Coronary artery (tissue), 2 donors: ENCODE measurements around the gene AKAP7.

Experiments
- DNase-seq: peaks from one replicate; pipeline ENCODE4 v3.0.0-alpha.2; 2017; ENCODE audit warnings: low spot score
- H3K27ac ChIP-seq, 2 donors: fragments of 200-600 bp; sonication (generic); one replicate each; pipeline ENCODE4 v1.5.1; 2016 to 2019
- H3K4me3 ChIP-seq: fragments of 200-600 bp; sonication (generic); 2 replicates; pipeline ENCODE4 v1.5.1; 2016; ENCODE audit warnings: mild to moderate bottlenecking, moderate library complexity
- TF ChIP-seq, protein P1 (sequence below): fragments of 200-600 bp; sonication (generic); IDR thresholded peaks from one replicate; pipeline ENCODE4 v1.5.1; 2019; ENCODE audit warnings: antibody characterized with exemption

The AKAP7 gene

DNA sequence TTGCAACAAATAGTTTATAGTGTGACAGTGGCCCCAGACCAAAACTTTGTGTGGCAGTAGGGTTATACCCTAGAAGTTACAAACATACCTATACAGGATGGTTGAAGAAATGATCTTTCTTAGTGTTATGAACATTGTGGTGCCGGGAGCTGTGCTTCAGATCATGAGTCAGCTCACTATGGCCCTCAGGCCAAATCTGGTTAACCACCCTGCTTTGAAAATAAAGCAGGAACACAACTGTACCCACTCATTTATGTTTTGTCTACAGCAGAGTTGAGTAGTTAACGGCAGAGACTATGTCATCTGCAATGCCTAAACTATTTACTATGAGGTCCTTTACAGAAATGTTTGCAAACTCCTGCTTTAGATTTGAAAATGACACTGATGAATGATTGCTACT lies 24.3 kb downstream of the AKAP7 start:
- TF ChIP-seq, protein P1, sequence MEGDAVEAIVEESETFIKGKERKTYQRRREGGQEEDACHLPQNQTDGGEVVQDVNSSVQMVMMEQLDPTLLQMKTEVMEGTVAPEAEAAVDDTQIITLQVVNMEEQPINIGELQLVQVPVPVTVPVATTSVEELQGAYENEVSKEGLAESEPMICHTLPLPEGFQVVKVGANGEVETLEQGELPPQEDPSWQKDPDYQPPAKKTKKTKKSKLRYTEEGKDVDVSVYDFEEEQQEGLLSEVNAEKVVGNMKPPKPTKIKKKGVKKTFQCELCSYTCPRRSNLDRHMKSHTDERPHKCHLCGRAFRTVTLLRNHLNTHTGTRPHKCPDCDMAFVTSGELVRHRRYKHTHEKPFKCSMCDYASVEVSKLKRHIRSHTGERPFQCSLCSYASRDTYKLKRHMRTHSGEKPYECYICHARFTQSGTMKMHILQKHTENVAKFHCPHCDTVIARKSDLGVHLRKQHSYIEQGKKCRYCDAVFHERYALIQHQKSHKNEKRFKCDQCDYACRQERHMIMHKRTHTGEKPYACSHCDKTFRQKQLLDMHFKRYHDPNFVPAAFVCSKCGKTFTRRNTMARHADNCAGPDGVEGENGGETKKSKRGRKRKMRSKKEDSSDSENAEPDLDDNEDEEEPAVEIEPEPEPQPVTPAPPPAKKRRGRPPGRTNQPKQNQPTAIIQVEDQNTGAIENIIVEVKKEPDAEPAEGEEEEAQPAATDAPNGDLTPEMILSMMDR, result no peak
- H3K4me3 ChIP-seq, result no peak overlapping the region
- no peak for DNase-seq

DNA sequence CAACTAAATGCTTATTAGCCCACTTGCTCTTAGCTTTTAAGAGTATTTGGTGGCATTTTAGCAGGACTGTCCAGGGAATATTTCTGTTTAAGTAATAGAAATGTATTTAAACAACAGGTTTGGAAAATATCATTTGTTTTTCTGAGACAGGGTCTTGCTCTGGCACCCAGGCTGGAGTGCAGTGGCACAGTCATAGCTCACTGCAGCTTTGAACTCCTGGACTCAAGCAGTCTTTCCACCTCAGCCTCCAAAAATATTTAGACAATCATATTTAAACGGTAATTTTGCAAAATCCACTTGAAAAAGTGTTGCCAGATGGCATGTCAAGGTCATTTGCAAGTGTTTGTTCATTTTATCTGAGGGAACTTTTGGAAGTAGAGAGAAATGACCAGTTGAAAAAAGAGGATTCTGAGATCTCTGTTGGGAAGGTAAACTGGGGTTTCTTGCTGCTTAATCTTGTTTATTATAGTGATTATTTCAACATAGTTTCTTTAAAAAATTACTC lies 25.0 kb downstream of the AKAP7 start:
- H3K4me3 ChIP-seq, result no peak overlapping the region
- TF ChIP-seq, protein P1, result no peak
- DNase-seq, result no peak
- no peak overlapping the region for H3K27ac ChIP-seq

More for the DNA sequence above, 24.3 kb downstream of the AKAP7 start:
- H3K27ac ChIP-seq, result no peak overlapping the region

DNA sequence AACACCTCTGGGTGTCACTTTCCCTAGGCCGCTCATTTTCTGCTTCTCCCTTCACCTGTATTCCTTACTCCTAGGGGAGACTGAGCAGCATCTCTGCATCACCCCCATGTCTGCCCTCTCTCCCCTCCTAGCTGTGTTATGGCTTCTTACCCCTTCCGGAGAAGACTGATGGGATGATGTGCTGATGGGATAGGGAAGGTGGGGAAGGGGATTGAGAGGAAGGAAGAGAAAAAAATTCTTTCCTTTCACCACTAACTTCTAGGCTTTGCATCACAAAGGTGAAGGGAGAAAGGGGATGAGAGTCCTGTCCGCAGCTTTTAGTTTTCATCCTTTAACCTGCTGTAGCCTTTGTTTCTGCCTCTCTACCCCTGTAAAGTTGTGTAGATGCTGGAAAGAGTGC lies 26.7 kb downstream of the AKAP7 start:
- no peak for DNase-seq
- Histone ChIP-seq H3K4me3 (no peak overlapping the region), H3K27ac (no peak overlapping the region)
- TF ChIP-seq, protein P1, result no peak

DNA sequence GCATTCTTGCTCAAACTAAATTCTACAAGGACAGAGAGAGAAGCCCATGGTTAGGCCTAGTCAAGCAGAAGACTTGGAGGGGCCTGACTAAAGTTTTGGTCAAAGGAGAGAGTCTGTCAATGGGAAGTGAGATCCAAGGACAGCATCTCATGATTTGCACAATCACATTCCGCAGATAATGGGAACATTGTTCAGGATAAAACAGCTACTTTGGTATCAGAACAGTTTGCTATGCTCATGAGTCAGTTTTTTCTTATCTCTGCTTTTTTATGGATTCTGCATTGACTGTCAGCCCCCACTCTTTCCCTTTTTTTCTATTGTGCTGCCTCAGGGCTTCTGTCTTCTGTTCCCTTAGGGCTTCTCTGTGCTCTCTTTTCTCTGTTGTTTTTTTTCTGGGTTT lies 28.6 kb downstream of the AKAP7 start:
- TF ChIP-seq, protein P1, result no peak
- DNase-seq, result no peak
- Histone ChIP-seq H3K27ac (no peak overlapping the region), H3K4me3 (no peak overlapping the region)

DNA sequence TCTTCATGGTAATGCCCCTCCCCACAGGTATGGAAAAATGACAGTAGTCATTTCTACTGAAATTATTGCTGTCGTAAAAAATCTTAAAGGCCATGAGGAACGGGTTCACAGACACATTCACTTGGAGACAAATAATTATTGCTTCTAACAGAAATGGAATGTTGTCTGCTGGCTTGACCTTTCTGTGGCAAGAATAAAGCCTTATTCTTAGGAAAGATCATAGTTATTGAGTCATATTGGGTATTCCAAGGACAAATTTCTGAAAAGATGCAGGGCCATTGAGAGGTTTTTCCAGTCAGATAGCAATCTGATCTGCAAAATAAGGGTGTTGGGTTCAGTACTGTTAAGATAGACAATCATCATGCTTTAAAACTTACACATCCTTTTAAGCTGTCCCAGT lies 29.2 kb downstream of the AKAP7 start:
- TF ChIP-seq, protein P1, result no peak
- no peak overlapping the region for H3K27ac ChIP-seq
- no peak overlapping the region for H3K4me3 ChIP-seq
- no peak for DNase-seq

DNA sequence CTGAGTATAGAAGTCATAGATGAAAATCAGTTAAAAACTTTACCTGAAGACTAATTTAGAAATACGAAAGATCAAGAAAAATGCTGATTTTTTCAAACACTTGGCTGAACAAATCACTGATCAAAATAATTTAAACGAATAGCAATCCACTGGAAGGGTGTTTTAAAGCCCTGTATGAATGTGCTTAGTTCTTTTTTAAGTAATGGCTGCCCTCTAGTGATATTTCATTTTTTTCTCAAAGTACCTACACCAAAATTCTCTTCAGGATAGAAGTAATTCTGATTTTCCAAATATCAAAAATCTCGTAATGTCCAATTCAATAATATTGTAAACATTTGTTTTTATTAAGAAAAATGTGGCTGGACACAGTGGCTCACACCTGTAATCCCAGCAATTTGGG lies 32.5 kb downstream of the AKAP7 start:
- TF ChIP-seq, protein P1, result no peak
- Histone ChIP-seq H3K27ac (no peak overlapping the region), H3K4me3 (no peak overlapping the region)
- no peak for DNase-seq

DNA sequence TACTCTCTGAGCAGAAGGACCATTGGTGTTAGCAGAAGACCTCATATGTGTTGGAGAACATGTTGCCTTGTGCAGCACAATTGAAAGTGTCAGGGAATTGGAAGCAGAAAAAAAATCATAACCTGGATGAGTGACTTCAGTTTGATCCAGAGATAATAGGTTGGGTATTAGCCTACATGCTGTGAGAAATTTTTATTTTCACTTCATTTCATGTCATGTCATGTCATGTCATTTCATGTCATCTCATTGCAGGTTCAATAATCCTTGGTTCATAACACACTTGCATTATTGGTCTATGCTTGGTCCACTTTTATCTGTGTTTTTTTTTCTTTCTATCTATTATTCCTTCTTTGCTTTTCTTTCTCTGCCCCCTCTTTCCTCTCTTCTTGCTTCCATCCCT lies 34.3 kb downstream of the AKAP7 start:
- TF ChIP-seq, protein P1, result no peak
- no peak for DNase-seq
- no peak overlapping the region for H3K27ac ChIP-seq
- no peak overlapping the region for H3K4me3 ChIP-seq
